AG04449 (cell line): ENCODE measurements around the gene CSTPP1.
"Not testable (repeated sequence)": the region's sequence is repeated elsewhere in the genome, so short reads cannot be mapped to it uniquely, and the experiment has no call there.

Experiments
- CTCF ChIA-PET: fragments of 350-600 bp; formaldehyde crosslinking; extraction: SDS; loops from one replicate; lab custom pipeline; 2021; ENCODE audit warnings: antibody characterized with exemption; lab: Yijun Ruan, JAX
- POLR2A ChIA-PET: fragments of 400-600, 350-600 bp; formaldehyde crosslinking; extraction: SDS; loops from one replicate; lab custom pipeline; 2020; ENCODE audit warnings: antibody characterized with exemption, inconsistent platforms; lab: Yijun Ruan, JAX
- DNase-seq: peaks from one replicate; pipeline ENCODE4 v3.0.0-alpha.2; 2010; ENCODE audit warnings: low read depth, low spot score
- H3K4me3 ChIP-seq: 2 replicates; pipeline ENCODE4 v1.5.1; 2011; ENCODE audit warnings: low read depth, mild to moderate bottlenecking, control low read depth, low read length
- CTCF ChIP-seq: IDR thresholded peaks from one replicate; pipeline ENCODE4 v1.5.1; 2011; ENCODE audit warnings: mild to moderate bottlenecking, moderate library complexity, low read length, control low read depth, inconsistent platforms; ENCODE audit not compliant: insufficient read depth; ENCODE audit errors: missing control alignments

Gene CSTPP1

GRCh38 chr11:46918788-46919513 is 17.6 kb upstream of the CSTPP1 start:
- no peak for DNase-seq
- ChIA-PET CTCF (interaction anchor here (0.5 to 3.1 kb wide), 12 partner anchors 8 to 244 kb away, joined by 3 to 51 read pairs (median 5); partner anchors contain the start of gene CSTPP1), POLR2A (interaction anchor here (0.6 kb wide), 1 partner anchor 80 kb away, joined by 3 read pairs; no protein-coding TSS in a partner anchor)
- peak overlapping the region; percentile 64 for H3K4me3 ChIP-seq
- no peak for TF ChIP-seq CTCF

- ChIA-PET CTCF (interaction anchor here (0.7 to 3.1 kb wide), 15 partner anchors 9 to 242 kb away, joined by 3 to 51 read pairs (median 5); partner anchors contain the start of gene CSTPP1), POLR2A (interaction anchor here (0.9 kb wide), 1 partner anchor 10 kb away, joined by 4 read pairs; no protein-coding TSS in a partner anchor)
- DNase-seq = peak; percentile 97
- no peak overlapping the region for H3K4me3 ChIP-seq
- TF ChIP-seq CTCF = no peak
These were observed 15.8 kb upstream of the CSTPP1 start for GRCh38 chr11:46920755-46921154.

- CTCF ChIA-PET, POLR2A ChIA-PET, DNase-seq, H3K4me3 ChIP-seq: not testable (repeated sequence)
These were observed 8.6 kb upstream of the CSTPP1 start for GRCh38 chr11:46927928-46928327.

- POLR2A ChIA-PET, DNase-seq, H3K4me3 ChIP-seq: not testable (repeated sequence)
- CTCF ChIA-PET = interaction anchor here (2.1 kb wide), 1 partner anchor 8 kb away, joined by 5 read pairs; no protein-coding TSS in a partner anchor
These were observed 7.9 kb upstream of the CSTPP1 start for GRCh38 chr11:46928701-46929100.

GRCh38 chr11:46930089-46930488 is 6.5 kb upstream of the CSTPP1 start:
- H3K4me3 ChIP-seq = no peak overlapping the region
- no peak for TF ChIP-seq CTCF
- ChIA-PET POLR2A (interaction anchor here (0.6 to 1.3 kb wide), 2 partner anchors 9 to 36 kb away, joined by 4 read pairs; no protein-coding TSS in a partner anchor), CTCF (interaction anchor here (0.9 to 2.1 kb wide), 5 partner anchors 9 to 223 kb away, joined by 3 to 6 read pairs (median 5); no protein-coding TSS in a partner anchor)
- no peak for DNase-seq

- no peak for DNase-seq
- ChIA-PET CTCF (interaction anchor here (1.6 to 1.7 kb wide), 2 partner anchors 26 to 211 kb away, joined by 3 to 5 read pairs; no protein-coding TSS in a partner anchor), POLR2A (no interaction called here)
- no peak overlapping the region for H3K4me3 ChIP-seq
- TF ChIP-seq CTCF = no peak
These were observed 5.6 kb downstream of the CSTPP1 start for GRCh38 chr11:46942172-46942571.

GRCh38 chr11:46944356-46945075 is 8.0 kb downstream of the CSTPP1 start:
- POLR2A ChIA-PET = no interaction called here
- TF ChIP-seq CTCF = no peak
- H3K4me3 ChIP-seq = no peak overlapping the region
- DNase-seq = no peak
- CTCF ChIA-PET = interaction anchor here (2.0 kb wide), 1 partner anchor 209 kb away, joined by 7 read pairs; no protein-coding TSS in a partner anchor
